Stimulated activated CD4-positive, alpha-beta T cell treated with anti-CD3 and anti-CD28 coated beads, Interleukin-12 subunit alpha, Interleukin-12 subunit beta, amount 100 ng/mL, for 48 hours (primary cell): ENCODE data around the gene SMIM13.

Source experiments
- DNase-seq, 3 donors: peaks; one replicate each; pipeline ENCODE4 v3.0.0-alpha.2; 2020; ENCODE audit warnings: low read depth in 2 of 3, low spot score in 1 of 3

Gene SMIM13

DNA sequence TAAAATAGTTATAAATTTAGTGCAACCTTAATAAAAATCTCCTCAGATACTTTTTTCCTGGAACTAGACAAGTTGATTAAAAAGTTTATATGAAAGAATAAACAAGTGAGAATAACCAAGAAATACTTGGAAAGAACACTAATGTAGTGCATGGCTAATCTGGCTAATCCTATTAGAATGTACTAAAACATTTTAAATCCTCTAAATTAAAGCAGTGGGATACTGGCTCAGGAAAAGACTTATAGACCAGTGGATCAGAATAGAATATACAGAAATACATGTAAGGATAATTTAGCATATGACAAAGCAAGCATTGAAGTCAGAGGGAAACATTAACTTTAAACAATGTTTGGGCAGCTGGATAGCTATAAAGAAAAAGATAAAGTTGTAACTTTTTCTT lies 58.9 kb downstream of the SMIM13 start:
- no peak for DNase-seq

DNA sequence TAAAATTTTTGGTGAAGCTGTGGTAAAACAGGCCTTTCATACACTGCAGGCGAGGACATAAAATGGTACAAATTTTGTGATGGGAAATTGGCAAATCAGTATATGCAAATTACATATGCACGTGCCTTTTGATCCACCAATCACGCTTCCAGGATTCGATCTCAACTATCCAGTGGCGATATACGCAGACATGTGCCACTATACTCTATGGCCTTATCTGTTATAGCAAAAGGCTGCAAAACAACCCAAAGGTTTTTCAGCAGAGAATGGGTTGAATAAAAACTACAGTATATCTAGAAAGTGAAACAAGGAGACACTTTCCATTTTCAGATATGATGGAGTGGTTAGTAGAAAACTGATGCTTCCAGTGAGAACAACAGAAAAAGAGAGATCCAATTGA lies 59.8 kb downstream of the SMIM13 start:
- DNase-seq = no peak

DNA sequence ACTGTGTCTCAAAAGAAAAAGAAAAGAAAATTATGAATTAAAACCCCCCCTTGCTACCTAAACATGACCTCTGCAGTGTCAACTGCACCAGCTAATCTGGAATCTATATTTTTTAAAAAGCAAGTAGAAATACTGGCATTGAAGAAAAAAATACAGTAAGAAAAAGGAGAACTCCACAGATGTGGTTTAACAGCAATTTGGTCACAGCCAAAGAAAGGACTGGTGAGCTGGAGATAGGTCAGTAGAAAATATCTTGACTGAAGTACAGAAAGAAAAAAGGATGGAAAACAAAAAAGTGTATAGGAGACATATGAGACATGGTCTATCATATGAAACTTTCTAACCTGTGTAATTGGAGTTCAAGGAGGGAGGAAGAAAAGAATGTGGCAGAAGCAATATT lies 62.0 kb downstream of the SMIM13 start:
- DNase-seq = no peak

DNA sequence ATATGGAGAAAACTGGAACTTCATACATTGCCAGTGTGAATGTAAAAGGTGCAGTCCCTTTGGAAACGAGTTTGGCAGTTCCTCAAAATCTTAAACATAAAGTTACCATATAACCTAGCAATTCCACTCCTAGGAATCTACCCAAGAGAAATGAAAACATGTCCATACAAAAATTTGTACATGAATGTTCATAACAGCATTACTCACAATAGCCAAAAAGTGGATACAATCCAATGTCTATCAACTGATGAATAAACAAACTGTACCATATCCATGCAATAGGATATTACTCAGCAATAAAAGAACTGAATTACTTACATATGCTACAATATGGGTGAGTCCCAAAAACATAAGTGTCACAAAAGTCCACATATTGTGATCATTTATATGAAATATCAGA lies 66.6 kb downstream of the SMIM13 start:
- no peak for DNase-seq

DNA sequence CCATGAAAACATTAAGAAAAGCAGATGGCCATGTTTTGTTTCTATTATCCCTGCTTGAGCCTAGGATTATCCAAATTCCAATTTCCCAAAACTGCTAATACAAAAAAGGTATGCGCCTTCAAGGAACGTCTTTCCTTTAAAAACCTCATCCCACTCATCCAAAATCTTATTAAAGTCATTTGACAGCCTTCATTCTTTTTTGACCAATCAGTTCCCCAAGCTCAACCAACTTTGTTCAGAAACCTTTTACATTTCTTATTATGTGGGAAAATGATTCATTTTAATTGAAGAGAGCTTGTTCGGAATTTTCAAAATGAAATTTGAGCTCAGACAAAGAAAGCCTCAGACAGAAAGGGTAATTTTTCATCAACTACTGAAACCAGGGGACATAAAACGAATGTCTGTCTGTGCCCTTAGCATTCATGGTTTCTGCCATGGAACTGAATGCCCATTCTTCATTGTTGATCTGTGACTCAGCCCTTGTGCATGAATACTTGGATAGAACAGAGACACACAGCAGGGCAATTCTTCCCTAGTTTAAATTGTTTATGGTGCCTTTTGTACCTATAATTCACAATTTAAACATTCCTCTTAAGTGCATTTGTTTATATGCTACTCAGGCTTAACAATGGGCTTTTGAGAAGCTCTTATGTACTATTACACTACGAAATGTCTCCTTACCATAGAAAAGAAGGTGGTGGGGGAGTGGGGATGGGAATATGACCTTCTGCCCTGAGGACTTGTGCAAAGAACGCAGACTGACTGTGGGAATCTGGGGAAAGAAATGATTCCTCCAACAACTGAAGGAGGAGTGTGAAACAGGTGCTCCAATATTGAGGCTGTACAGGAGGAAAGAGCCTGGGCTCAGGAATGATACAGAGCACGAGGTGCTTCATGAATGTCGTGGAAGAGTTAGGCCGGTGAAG lies 67.7 kb downstream of the SMIM13 start:
- no peak for DNase-seq

DNA sequence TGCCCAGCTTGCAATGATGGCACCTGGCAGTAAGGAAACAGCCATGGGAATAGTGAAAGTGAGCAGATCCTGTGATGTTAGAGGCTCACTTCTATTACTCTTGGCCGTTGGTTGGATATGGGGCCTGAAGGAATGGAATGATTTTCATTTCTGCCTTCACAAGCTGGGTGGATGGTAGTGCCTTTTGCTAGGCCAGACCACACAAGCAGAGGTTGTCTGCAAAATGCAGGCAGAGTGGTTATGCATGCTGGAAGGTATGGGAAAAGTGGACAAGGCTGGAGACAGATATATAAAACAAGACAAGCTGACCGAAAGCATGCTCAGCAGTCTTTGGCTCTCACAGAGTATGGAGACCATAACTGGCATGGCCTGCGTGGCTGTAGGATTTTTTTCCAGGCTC lies 68.6 kb downstream of the SMIM13 start:
- no peak for DNase-seq

DNA sequence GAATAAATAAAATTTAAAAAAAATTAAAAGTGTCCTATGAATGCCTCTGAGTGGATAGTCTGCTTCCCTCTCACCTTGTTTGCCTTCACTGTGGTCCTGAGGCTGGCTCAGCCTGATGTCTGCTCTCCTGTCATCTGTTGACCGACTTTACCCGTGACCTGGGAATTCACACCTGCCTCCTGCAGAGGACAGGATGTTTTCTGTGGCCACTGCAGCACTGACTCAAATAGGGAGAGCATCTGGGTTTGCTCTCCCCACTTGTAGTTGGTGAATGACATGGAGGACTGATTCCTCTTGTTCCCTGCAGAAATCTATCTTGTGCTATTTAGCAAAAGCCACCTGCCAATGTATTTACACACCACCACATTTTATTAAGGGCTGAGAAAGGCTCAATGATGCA lies 70.3 kb downstream of the SMIM13 start:
- DNase-seq = no peak

DNA sequence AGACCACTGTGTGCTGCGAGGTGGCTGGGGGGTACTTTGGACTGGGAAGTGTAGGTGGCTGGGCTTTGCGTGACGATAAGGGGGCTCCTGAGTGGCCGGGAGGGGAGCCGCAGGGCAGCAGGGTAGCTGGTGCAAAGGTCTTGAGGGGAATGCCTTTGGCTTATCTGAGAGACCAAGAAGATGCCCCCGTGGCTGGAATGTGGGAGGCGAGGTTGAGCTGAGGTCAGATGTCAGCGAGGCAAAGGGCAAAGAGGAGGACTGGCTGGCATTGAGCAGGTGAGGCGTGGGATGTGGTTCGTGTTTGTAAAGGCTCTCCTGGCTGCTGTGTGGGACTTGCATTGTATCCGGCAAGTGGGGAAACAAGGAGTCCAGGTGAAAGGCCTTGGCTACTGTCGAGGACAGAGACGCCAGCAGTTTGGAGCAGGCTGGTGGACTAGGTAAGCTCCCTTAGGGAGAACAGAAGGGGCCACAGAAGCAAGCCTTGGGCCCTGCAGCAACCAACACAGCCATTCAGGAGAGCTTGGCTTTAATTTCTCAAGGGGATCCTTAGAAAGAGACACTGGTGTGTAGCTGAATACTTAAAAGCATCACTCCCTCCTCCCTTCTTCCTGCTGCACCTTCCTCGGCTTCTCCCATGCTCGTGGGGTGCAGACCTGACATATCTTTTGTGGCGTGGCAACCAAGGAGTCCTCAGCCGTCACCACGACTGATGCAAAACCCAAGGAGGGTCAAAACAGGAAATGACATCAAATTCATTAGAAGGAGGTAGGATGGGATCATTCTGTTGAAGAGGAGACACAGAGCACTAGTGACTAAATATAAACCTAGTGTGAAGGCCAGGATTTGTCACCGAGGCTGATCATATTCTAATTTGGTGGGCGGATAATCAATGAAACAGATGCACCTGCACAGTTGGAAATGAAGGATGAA lies 71.3 kb downstream of the SMIM13 start:
- DNase-seq = no peak

DNA sequence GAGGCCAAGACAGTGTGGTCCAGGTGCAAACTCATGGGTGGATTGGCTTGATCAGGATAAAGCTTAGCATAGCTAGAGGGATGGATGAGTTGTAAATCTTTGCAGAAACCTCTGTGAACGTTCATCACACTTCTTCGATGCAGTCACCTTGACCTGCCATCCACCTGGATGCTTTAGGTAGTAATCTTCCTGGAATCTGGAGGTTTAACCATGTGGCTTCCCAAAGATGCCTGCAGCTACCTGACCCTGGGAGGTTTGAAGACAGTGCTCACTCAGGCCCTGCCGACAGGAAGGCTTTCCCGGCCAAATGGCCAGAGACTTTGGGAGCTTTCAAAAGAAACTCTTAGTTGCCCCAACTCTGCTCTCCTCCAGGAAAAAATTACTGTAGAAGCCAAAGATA lies 73.3 kb downstream of the SMIM13 start:
- DNase-seq = no peak

DNA sequence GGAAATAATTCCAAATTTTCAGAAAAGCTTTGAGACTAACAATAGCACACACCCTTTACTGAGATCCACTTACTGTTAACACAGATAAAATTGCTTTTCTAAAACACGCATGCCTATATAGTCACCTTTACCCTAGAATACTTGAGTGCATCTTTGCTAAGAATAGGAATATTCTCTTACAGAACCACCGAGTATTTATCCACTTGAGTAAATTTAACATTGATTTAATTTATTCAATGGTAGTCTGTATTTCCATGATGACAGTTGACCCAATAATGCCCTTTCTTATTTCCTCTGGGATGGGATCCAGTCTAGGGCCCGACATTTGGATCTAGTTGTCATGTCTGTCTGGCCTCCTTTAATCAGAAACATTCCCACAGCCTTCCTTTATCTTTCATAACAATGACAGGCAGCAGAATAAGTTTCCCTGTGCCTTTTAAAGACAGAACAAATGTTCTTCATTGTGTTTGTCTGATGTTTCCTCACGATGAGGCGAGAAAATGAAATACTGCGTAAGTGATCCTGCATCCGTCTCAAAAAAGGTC lies 74.5 kb downstream of the SMIM13 start:
- no peak for DNase-seq

DNA sequence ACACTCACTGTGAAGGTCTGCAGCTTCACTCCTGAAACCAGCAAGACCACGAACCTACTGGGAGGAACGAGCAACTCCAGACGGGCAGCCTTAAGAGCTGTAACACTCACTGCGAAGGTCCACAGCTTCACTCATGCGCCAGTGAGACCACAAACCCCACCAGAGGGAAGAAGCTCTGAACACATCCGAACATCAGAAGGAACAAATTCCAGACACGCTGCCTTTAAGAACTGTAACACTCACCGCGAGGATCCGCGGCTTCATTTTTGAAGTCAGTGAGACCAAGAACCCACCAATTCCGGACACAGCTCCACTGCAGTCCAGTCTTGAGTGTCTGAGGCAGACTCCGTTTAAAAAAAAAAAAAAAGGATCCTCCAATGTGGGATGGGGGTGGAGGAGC lies 78.3 kb downstream of the SMIM13 start:
- no peak for DNase-seq

DNA sequence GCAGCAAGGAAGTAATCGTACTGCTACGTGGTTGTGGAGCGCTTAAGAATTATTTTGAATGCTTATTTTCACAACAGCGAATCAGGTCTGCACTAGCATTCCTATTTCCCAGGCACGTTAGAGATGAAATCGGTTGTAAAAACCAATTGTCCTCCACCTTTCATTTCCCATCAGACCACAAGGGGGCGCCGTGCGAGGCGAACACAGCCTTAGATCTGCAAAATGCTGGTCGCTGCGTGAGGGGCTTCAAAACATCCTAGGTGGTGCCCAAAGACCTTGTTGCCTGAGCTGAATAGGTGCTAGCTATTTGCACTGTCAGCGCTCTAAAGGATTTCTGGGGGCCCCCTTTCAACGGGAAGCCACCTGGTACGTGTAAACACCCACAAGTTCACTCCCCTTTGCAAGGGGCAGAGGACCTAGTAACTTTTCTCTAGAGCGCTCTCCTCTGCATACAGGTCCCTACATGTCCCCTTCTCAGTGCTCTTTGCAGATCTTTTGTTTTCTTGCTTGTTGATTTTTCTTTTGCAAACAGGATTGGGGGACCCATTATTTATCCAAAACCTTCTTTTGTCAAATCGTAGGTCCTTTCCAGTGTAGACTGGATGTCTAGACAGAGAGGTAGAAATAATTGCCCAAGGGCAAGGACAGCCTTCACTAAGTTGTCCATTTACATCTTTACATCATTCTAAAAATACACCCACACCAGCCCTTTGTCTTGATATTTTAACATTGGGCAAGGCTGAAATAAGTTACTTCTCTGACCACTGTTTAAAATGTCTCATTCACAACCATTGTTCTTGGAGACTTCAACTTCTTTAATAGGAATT lies 79.1 kb downstream of the SMIM13 start:
- DNase-seq = peak; percentile 48 to 73 (median 65)

DNA sequence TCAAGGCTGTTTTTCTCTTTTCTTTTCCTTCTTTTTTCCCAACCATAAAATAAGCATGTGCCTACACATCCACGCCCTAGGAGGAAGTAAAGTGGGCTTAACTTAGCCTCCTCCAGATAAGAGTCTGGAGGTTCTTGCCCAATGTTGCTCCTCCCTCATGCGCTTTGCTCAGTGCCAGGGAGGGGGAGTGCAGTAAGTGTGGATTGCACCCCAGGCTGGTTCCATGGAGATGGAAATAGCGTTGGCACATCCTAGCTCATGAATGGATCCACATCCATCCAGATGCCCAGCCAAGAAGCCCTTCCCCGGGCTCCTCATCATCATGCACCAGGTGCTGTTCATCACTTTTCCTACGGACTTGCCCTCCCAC lies 80.6 kb downstream of the SMIM13 start:
- no peak for DNase-seq

DNA sequence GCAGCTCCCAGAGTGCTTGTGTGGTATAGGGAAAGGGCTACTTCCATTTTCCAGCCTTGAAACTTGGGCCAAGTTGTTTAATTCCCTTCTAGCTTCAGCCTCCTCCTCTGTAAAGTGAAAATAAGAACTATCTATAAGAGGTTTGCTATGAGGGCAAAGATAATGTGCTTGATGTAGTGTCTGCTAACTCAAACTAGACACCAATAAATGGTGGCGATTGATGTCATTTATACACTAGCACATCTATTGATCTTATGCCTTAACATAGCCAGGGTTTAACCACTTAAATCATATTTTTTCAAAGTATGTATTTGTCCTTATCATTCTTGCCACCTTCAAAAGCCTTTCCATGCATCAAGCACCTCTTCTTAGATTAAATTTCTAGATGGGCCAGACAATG lies 83.6 kb downstream of the SMIM13 start:
- DNase-seq = no peak

DNA sequence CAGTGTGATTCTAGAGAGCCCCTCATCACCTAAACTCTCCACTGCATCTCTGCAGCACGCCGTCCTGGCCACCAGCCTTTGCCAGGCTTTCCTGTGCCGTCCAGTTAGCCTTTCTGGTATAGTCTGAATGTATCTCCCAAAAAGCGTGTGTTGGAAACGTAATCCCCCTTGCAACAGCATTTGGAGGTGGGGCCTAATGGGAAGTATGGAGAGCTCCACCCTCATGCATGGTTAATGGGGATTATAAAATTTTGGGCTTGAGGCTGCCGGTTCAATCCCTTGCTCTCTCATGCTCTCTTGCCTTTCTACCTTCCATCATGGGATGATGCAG lies 85.4 kb downstream of the SMIM13 start:
- DNase-seq = no peak

DNA sequence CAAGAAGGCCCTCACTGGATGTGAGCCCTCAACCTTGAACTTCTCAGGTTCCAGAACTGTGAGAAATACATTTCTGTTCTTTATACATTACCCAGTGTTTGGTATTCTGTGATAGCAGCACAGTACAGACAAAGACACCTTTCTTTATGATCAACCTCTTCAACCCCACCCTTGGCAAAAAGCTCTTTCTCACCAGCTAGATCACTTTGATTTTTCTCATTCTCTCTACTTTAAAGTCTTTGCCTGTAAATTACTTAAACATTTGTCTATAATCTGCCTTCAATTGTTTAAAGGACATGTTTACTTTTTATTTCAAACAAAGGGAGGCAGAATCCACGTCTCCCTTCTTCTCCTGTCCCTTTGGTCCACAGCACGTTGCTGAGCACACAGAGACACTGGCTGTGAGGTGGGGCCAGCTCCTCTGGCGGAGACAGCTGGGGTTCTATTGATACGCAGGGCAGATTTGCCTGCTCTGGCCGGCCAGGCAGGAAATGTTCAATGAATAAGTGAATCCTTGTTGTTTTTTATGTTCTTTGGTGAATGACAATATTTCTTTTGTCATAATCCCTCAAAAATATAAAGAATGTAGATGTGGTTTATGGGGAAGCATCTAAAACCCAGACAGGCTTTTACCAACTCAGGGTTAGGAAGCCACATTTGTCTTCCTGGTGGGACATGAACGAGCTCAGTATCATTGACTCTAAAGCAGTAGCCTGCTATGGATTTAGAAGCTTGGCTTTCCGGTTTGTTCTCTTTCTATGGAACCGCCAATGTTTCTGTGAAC lies 86.0 kb downstream of the SMIM13 start:
- DNase-seq = no peak

DNA sequence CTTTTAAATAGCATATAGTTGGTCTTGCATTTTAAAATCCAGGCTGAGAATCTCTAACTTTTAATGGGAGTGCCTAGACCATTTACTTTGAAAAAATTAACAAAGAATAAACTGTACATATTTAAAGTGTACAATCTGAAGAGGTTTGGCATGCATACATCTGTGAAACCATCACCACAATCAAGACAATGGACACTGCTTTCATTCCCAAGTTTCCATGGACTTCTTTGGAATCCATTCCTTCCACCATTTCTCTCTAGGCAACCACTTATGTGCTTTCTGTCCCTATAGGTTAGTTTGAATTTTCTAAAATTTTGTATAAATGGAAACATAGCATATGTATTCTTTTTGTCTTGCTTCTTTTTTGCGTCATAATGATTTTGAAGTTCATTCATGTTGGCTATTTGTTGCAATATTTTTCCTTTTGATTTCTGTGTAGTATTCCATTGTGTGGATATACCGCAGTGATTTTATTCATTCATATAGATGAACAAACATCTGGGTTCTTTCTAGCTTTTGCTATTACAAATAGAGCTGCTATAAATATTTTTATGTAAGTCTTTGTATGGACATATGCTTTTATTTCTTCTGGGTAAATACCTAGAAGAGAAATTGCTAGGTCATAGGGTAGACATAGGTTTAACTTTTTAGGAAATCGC lies 88.0 kb downstream of the SMIM13 start:
- DNase-seq = no peak

DNA sequence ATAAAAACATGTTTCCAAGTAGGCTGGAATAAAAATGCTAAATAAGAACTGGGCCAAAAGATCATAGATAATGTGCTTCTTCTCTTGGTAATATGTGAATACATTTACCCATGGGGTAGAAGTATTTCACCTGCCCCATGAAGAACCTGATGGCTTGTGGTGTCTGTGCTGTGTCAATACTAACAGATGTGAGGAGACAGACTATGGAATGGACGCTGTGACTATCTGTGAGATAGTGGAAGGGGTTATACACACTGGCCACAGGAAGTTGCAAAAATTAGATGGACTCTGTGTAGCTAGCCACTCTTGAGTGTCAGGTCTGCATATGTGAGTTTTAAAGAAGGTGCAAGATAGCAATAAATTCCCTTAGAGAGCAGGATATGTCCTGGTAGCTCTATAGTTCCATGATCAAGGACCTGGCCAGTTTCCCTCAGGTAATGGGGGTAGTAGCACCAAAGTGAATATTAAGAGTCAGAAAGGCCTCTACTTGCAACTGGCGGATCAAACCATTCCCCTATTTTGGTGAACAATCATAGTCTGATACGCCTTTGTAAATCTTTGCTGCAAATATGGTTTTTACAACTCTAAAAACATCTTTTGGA lies 90.2 kb downstream of the SMIM13 start:
- DNase-seq = no peak

DNA sequence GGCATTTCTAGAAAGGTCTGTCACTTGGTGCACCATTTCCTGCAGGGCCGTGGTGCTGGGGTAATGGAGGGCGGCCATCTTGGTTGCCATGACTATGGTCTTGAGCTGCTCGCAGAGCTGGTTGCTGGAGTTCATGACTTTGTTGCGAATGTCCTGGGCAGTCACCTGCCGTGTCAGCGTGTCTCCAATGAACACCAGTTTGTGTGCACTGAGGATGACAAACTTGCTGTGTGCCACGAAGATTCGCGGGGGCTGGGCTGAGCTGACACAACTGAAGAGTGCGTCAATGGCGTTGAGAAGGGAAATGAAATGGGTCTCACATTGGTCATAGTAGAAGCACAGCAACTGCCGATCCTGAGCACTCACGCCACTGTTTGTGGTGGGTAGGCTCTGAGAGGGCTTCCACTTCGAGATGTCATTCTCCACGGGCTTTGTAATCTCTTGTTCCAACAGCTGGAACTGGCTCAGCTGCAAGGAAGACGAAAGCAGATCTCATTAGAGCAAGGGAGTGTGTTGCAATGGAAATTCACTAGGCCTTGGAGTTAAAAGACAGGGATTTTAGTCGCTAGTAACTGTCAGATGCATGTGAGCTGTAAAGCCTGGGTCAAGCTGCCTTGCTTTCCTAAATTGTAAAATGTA lies 91.7 kb downstream of the SMIM13 start:
- no peak for DNase-seq
